GM12878 (cell line): Measurements from ENCODE around the gene DDX31.

Source experiments
- CTCF ChIP-seq, 3 experiments: IDR thresholded peaks in 2 of 3; conservative IDR thresholded peaks in 1 of 3; 2 replicates each; pipeline ENCODE4 v1.5.1; 2011; ENCODE audit warnings: low read depth in 3 of 3, low read length in 3 of 3, mild to moderate bottlenecking in 3 of 3, control low read depth in 2 of 3, moderate library complexity in 2 of 3, inconsistent platforms in 1 of 3, mixed read lengths in 1 of 3; ENCODE audit not compliant: control insufficient read depth in 2 of 3, insufficient read depth in 1 of 3; ENCODE audit errors: extremely low read depth in 1 of 3
- ESRRA ChIP-seq: IDR thresholded peaks from 2 replicates; pipeline ENCODE4 v1.6.1; 2012; ENCODE audit warnings: mild to moderate bottlenecking, low read length, improper control_type of control experiment
- ETV6 ChIP-seq, 2 experiments: fragments of 450-650 bp in 1 of 2; IDR thresholded peaks in 1 of 2; conservative IDR thresholded peaks in 1 of 2; 2 replicates each; pipeline ENCODE4 v1.6.1; 2014; ENCODE audit warnings: antibody characterized with exemption in 1 of 2, borderline replicate concordance in 1 of 2, low read depth in 1 of 2, mild to moderate bottlenecking in 1 of 2, moderate library complexity in 1 of 2
- PAX5 ChIP-seq: IDR thresholded peaks from 2 replicates; pipeline ENCODE4 v1.6.1; 2011; ENCODE audit warnings: low read depth, low read length, borderline replicate concordance
- SKIL ChIP-seq: fragments of 450-650 bp; IDR thresholded peaks from 2 replicates; pipeline ENCODE4 v1.6.1; 2017; ENCODE audit warnings: mild to moderate bottlenecking, low read depth, inconsistent platforms; ENCODE audit not compliant: poor library complexity, severe bottlenecking
- SMARCA5 ChIP-seq: fragments of 450-650 bp; IDR thresholded peaks from 2 replicates; pipeline ENCODE4 v1.6.1; 2017; ENCODE audit warnings: mild to moderate bottlenecking
- SUZ12 ChIP-seq: fragments of 200-600 bp; sonication (generic); IDR thresholded peaks from one replicate; pipeline ENCODE4 v1.6.1; 2018; ENCODE audit warnings: antibody characterized with exemption, mild to moderate bottlenecking; ENCODE audit not compliant: unreplicated experiment
- TCF12 ChIP-seq: IDR thresholded peaks from 2 replicates; pipeline ENCODE4 v1.6.1; 2011; ENCODE audit warnings: low read depth, mild to moderate bottlenecking, low read length
- ZZZ3 ChIP-seq: IDR thresholded peaks from 2 replicates; pipeline ENCODE4 v1.6.1; 2011; ENCODE audit warnings: low read depth; ENCODE audit not compliant: control insufficient read depth, insufficient read length

- TF ChIP-seq PAX5, result no peak
- no peak for TF ChIP-seq TCF12
- no peak for TF ChIP-seq SMARCA5
- no peak for TF ChIP-seq ZZZ3
- no peak for TF ChIP-seq ETV6 (conservative IDR thresholded peaks at IDR 0.05 in 1 of 2, IDR thresholded peaks at IDR 0.05 in 1 of 2; ENCODE audit: borderline replicate concordance in 1 of 2, low read depth in 1 of 2)
- TF ChIP-seq SUZ12, result no peak
- TF ChIP-seq ESRRA, result no peak
- TF ChIP-seq CTCF (IDR thresholded peaks at IDR 0.05 in 2 of 3, conservative IDR thresholded peaks at IDR 0.05 in 1 of 3; ENCODE audit: control insufficient read depth in 2 of 3, extremely low read depth in 1 of 3, insufficient read depth in 1 of 3, low read depth in 3 of 3, low read length in 3 of 3), result no peak
- no peak for TF ChIP-seq SKIL
Observed at GRCh38 chr9:132672413-132672690, 2.6 kb upstream of the DDX31 start.
